Mammary epithelial cell (primary cell): ENCODE results near the gene TMEM232.

Source experiments
- CTCF ChIP-seq, 2 donors: IDR thresholded peaks in 1 of 2; conservative IDR thresholded peaks in 1 of 2; 2 replicates each; pipeline ENCODE4 v1.5.1; 2011 to 2012; ENCODE audit warnings: inconsistent platforms in 2 of 2, low read length in 2 of 2, mild to moderate bottlenecking in 2 of 2, control low read depth in 1 of 2, low read depth in 1 of 2; ENCODE audit not compliant: insufficient read depth in 1 of 2; ENCODE audit errors: extremely low read depth in 1 of 2
- EZH2 ChIP-seq: IDR thresholded peaks from 2 replicates; pipeline ENCODE4 v1.6.1; 2012; ENCODE audit warnings: low read length, inconsistent platforms, borderline replicate concordance

GRCh38 chr5:110705349-110705748, 21.1 kb downstream of the TMEM232 start:
- TF ChIP-seq CTCF (conservative IDR thresholded peaks at IDR 0.05 in 1 of 2, IDR thresholded peaks at IDR 0.05 in 1 of 2; ENCODE audit: extremely low read depth in 1 of 2, insufficient read depth in 1 of 2, low read depth in 1 of 2, low read length in 2 of 2) (no peak), EZH2 (no peak)
